HepG2 (cell line): ENCODE data around the gene NCOA1. TPM values are rescaled to one million over a fixed set of nuclear protein-coding genes. Genes with fewer than 3 reads are reported as not detected.

ENCODE experiments used
- ATAC-seq: fragments of 200-7000 bp; cut with Tn5 transposase; 3 replicates; pipeline ENCODE4 v1.9.1; 2020; ENCODE audit warnings: mild to moderate bottlenecking, moderate library complexity
- BruUV-seq: library from RNA; stranded (reverse); fragments of 400-500 nt; replicated peaks from 2 replicates; lab custom pipeline; 2021; lab: Mats Ljungman, UMichigan
- CTCF ChIA-PET: fragments of 300-600 bp; formaldehyde crosslinking; extraction: SDS; loops from one replicate; lab custom pipeline; 2021; ENCODE audit warnings: low total read pairs, inconsistent platforms, low intra/inter-chr PET ratio; lab: Yijun Ruan, JAX
- POLR2A ChIA-PET: fragments of 350-600 bp; sonication (Branson Sonifier 250); formaldehyde crosslinking; loops from one replicate; lab custom pipeline; 2020; ENCODE audit warnings: antibody characterized with exemption, inconsistent platforms; lab: Yijun Ruan, JAX
- DNase-seq: peaks from one replicate; pipeline ENCODE4 v3.0.0-alpha.2; 2015; ENCODE audit warnings: low spot score
- FAIRE-seq: peaks from 3 replicates; lab custom pipeline; 2011; peaks lifted over from hg19 to GRCh38; lab: Jason Lieb, UNC
- H2AFZ ChIP-seq: one replicate; pipeline ENCODE4 v1.6.1; 2011; ENCODE audit warnings: low read length, inconsistent platforms
- H3K27ac ChIP-seq: fragments of 300-600 bp; 3 replicates; pipeline ENCODE4 v1.8.0; 2011; ENCODE audit warnings: mixed run types, mild to moderate bottlenecking, mixed read lengths, low read length, inconsistent platforms; ENCODE audit not compliant: insufficient read depth; ENCODE audit errors: extremely low read length
- H3K27me3 ChIP-seq, 2 experiments: fragments of 200-600 bp in 1 of 2; 2 replicates in 1 of 2; 3 replicates in 1 of 2; pipeline versions ENCODE4 v1.6.0 to v1.8.0; 2011; ENCODE audit warnings: low read length in 2 of 2, mild to moderate bottlenecking in 2 of 2, moderate library complexity in 2 of 2, inconsistent platforms in 1 of 2; ENCODE audit not compliant: insufficient read depth in 2 of 2, control insufficient read depth in 1 of 2
- H3K36me3 ChIP-seq, 2 experiments: fragments of 200-600 bp in 1 of 2; replicated peaks in 1 of 2; 2 replicates in 1 of 2; 3 replicates in 1 of 2; pipeline versions ENCODE4 v1.5.1 to v1.8.0; 2011; ENCODE audit warnings: low read length in 2 of 2, inconsistent platforms in 1 of 2; ENCODE audit not compliant: insufficient read depth in 2 of 2, control insufficient read depth in 1 of 2
- H3K4me1 ChIP-seq: 2 replicates; pipeline ENCODE4 v1.5.1; 2012; ENCODE audit warnings: low read length, inconsistent platforms; ENCODE audit not compliant: insufficient read depth
- H3K4me2 ChIP-seq: 2 replicates; pipeline ENCODE4 v1.6.0; 2011; ENCODE audit warnings: low read depth, low read length, inconsistent platforms
- H3K4me3 ChIP-seq, 3 experiments: fragments of 200-600 bp in 1 of 3; sonication (generic), shearing (Covaris generic) in 1 of 3; replicated peaks in 1 of 3; 2 replicates each; pipeline ENCODE4 v1.5.1; 2011 to 2016; ENCODE audit warnings: low read length in 3 of 3, inconsistent platforms in 2 of 3, low read depth in 2 of 3, mild to moderate bottlenecking in 2 of 3, control low read depth in 1 of 3, mixed read lengths in 1 of 3; ENCODE audit not compliant: insufficient read depth in 1 of 3
- H3K79me2 ChIP-seq: one replicate; pipeline ENCODE4 v1.6.1; 2011; ENCODE audit warnings: low read length, inconsistent platforms; ENCODE audit not compliant: insufficient read depth
- H3K9ac ChIP-seq: 2 replicates; pipeline ENCODE4 v1.6.0; 2011; ENCODE audit warnings: mild to moderate bottlenecking, low read depth, low read length, inconsistent platforms; ENCODE audit not compliant: insufficient read depth
- H3K9me3 ChIP-seq: 2 replicates; pipeline ENCODE4 v1.5.1; 2012; ENCODE audit warnings: mild to moderate bottlenecking, low read length
- H4K20me1 ChIP-seq: 2 replicates; pipeline ENCODE4 v1.6.0; 2011; ENCODE audit warnings: inconsistent platforms, mild to moderate bottlenecking, low read length, moderate library complexity; ENCODE audit not compliant: insufficient read depth
- BRD4 ChIP-seq: sonication (generic); formaldehyde crosslinking; IDR thresholded peaks from 2 replicates; pipeline ENCODE4 v1.4.0; 2020; ENCODE audit warnings: missing genetic modification reagents
- DNMT3B ChIP-seq: conservative IDR thresholded peaks from 2 replicates; pipeline ENCODE4 v1.6.1; 2016; ENCODE audit warnings: missing biosample characterization, control low read depth
- GPBP1L1 ChIP-seq: sonication (generic); formaldehyde crosslinking; IDR thresholded peaks from 2 replicates; pipeline ENCODE4 v1.5.0; 2020; ENCODE audit warnings: mild to moderate bottlenecking, missing genetic modification reagents
- GRHL1 ChIP-seq: sonication (generic); formaldehyde crosslinking; conservative IDR thresholded peaks from 2 replicates; pipeline ENCODE4 v1.8.0; 2022; ENCODE audit warnings: missing genetic modification reagents
- HHEX ChIP-seq: IDR thresholded peaks from 2 replicates; pipeline ENCODE4 v1.6.1; 2016; ENCODE audit warnings: control low read depth
- MED8 ChIP-seq: sonication (generic); formaldehyde crosslinking; IDR thresholded peaks from 2 replicates; pipeline ENCODE4 v1.8.1; 2023; ENCODE audit warnings: mild to moderate bottlenecking, missing genetic modification reagents; ENCODE audit not compliant: insufficient replicate concordance
- RBAK ChIP-seq: sonication (generic); formaldehyde crosslinking; IDR thresholded peaks from 2 replicates; pipeline ENCODE4 v1.5.1; 2020; ENCODE audit warnings: mild to moderate bottlenecking, missing genetic modification reagents
- REL ChIP-seq: sonication (generic); formaldehyde crosslinking; conservative IDR thresholded peaks from 2 replicates; pipeline ENCODE4 v1.8.0; 2022; ENCODE audit warnings: mild to moderate bottlenecking, missing genetic modification reagents, moderate library complexity
- ZMYM3 ChIP-seq: sonication (generic); formaldehyde crosslinking; IDR thresholded peaks from 2 replicates; pipeline ENCODE4 v1.5.1; 2020; ENCODE audit warnings: mild to moderate bottlenecking, missing genetic modification reagents
- ZNF138 ChIP-seq: sonication (generic); formaldehyde crosslinking; IDR thresholded peaks from 2 replicates; pipeline ENCODE4 v1.5.0; 2020; ENCODE audit warnings: mild to moderate bottlenecking, low read depth, missing genetic modification reagents
- ZNF530 ChIP-seq: sonication (generic); formaldehyde crosslinking; IDR thresholded peaks from 2 replicates; pipeline ENCODE4 v1.5.0; 2020; ENCODE audit warnings: low read depth, mild to moderate bottlenecking, missing genetic modification reagents
- ZNF704 ChIP-seq: sonication (generic); formaldehyde crosslinking; IDR thresholded peaks from 2 replicates; pipeline ENCODE4 v1.8.1; 2023; ENCODE audit warnings: mild to moderate bottlenecking, inconsistent platforms, moderate library complexity, missing genetic modification reagents, borderline replicate concordance
- WGBS: methylation state at CpG from one replicate; pipeline ENCODE4 v1.1.6; 2017; ENCODE audit warnings: low lambda C conversion rate; 5-methylcytosine and 5-hydroxymethylcytosine counted together
- in situ Hi-C: cut with HindIII; loops from 2 replicates; pipeline ENCODE4 v1.10.0; 2017; ENCODE audit warnings: low pct_unique_long_range_greater_than_20kb; ENCODE audit not compliant: extremely low pct_ligation_motif_present
- intact Hi-C: fragments of 100-400 bp; cut with micrococcal nuclease; formaldehyde crosslinking; loops from one replicate; pipeline ENCODE4 v1.10.0; 2022; ENCODE audit not compliant: unreplicated experiment
- polyA plus RNA-seq, 8 experiments: library from polyadenylated mRNA; depleted of rRNA in 3 of 8; stranded (reverse) in 7 of 8; unstranded in 1 of 8; fragments of >200 nt; fragmentation: Illumina TruSeq in 4 of 8; extraction: Trizol in 4 of 8; gene quantifications; 2 replicates each; pipeline versions ENCODE4 v1.2.1 to v1.2.3, GENCODE V29; 2011 to 2016; ENCODE audit warnings: low read depth in 4 of 8, missing spikeins in 1 of 8, mixed read lengths in 1 of 8; ENCODE audit not compliant: insufficient read depth in 1 of 8
- total RNA-seq, 5 experiments: library from RNA; depleted of rRNA; stranded (reverse); fragments of >200 nt; fragmentation: Illumina TruSeq; extraction: Trizol; gene quantifications; 2 replicates each; pipeline ENCODE4 v1.2.3, GENCODE V29; 2016; ENCODE audit warnings: low read depth in 1 of 5
- TF ChIP-seq, protein P1 (sequence below): sonication (generic); formaldehyde crosslinking; IDR thresholded peaks from 2 replicates; pipeline ENCODE4 v1.5.0; 2020; ENCODE audit warnings: missing genetic modification reagents, mild to moderate bottlenecking, borderline replicate concordance
- TF ChIP-seq, protein P2 (sequence below): sonication (generic); formaldehyde crosslinking; IDR thresholded peaks from 2 replicates; pipeline ENCODE4 v1.5.0; 2020; ENCODE audit warnings: missing genetic modification reagents

NCOA1 gene
- total and polyA plus RNA-seq, 2 of the 13 experiments (the other 11 are each of a cell fraction or from before 2014, with no cell fraction given) = 10.0 to 10.4 TPM

DNA sequence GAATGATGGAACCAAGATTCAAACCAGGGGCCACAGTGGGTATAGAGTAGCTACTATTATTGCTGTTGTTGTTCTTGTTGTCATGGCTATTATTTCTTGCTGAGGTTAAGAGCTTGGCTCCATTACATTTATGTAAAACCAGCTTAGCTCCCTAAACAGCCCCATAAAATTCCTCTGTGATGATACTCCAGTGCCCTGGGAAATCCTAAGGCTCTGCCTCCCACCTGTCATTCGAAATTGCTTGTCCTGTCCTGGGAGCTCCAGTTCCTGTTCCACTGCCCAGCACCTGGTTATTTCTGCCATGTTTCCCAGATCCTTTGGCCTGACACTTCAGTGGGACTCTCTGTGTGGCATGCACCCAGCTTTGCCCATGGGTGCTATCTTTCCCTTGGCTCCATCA lies 27.8 kb upstream of the NCOA1 start:
- DNase-seq (no peak), ATAC-seq (no peak), FAIRE-seq (no peak)
- Histone ChIP-seq H3K4me2 (no peak overlapping the region), H3K4me3 (no peak overlapping the region), H2AFZ (no peak overlapping the region), H3K9me3 (no peaks in the 10 kb centered on the region), H3K27ac (no peak overlapping the region), H4K20me1 (no peaks in the 10 kb centered on the region), H3K27me3 (peaks cover 0 to 6% of the 10 kb centered on the region in 2 experiments; a peak in 2 of 5 replicates), H3K9ac (no peak overlapping the region), H3K4me1 (no peaks in the 10 kb centered on the region), H3K36me3 (no peaks in the 10 kb centered on the region), H3K79me2 (no peaks in the 10 kb centered on the region)
- BruUV-seq = no TSS peak
- intact Hi-C loops = no loop called here
- WGBS = 0% methylated on average over 1 of the region's 1 CpG
- ChIA-PET CTCF (no interaction called here), POLR2A (no interaction called here)
- in situ Hi-C loops = no loop called here
- TF ChIP-seq GPBP1L1 (CRISPR knock-in tag) (no peak), GRHL1 (CRISPR knock-in tag) (no peak), MED8 (CRISPR knock-in tag) (no peak), ZMYM3 (CRISPR knock-in tag) (no peak), BRD4 (CRISPR knock-in tag) (no peak), ZNF530 (CRISPR knock-in tag) (no peak), REL (CRISPR knock-in tag) (no peak), DNMT3B (CRISPR knock-in tag) (no peak), HHEX (CRISPR knock-in tag) (no peak), RBAK (CRISPR knock-in tag) (no peak), ZNF138 (CRISPR knock-in tag) (no peak), ZNF704 (CRISPR knock-in tag) (no peak)
- TF ChIP-seq, protein P1, sequence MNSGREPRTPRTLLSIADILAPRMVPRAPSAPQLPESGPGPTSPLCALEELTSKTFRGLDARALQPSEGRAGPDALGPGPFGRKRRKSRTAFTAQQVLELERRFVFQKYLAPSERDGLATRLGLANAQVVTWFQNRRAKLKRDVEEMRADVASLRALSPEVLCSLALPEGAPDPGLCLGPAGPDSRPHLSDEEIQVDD (CRISPR knock-in tag) = no peak
- TF ChIP-seq, protein P2, sequence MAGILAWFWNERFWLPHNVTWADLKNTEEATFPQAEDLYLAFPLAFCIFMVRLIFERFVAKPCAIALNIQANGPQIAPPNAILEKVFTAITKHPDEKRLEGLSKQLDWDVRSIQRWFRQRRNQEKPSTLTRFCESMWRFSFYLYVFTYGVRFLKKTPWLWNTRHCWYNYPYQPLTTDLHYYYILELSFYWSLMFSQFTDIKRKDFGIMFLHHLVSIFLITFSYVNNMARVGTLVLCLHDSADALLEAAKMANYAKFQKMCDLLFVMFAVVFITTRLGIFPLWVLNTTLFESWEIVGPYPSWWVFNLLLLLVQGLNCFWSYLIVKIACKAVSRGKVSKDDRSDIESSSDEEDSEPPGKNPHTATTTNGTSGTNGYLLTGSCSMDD = no peak
